GM12874 (cell line): Measurements from ENCODE around the gene DEFB114.

Experiments used
- CTCF ChIP-seq: IDR thresholded peaks from 2 replicates; pipeline ENCODE4 v1.5.1; 2011; ENCODE audit warnings: low read depth, mild to moderate bottlenecking, control low read depth, low read length, moderate library complexity; ENCODE audit not compliant: insufficient read depth

DEFB114 gene

DNA sequence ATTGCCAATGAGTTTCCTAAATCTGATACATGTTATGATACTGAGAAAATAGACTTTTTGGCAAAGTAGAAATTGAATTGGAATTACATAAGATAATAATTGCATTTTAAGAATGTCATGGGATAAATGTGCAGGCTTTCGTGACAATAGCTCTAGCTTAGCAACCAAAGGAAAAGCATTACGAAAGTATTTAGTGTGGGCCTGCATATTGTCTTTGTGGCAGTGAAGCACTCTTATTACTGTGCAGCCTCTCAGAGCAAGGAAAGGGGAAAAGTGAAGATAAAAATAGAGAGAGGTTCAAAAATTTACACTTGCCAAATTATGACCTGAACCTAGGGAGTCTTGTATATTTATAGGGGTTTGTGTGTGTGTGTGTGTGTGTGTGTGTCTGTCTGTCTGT, 18.1 kb upstream of the DEFB114 start:
- TF ChIP-seq CTCF: no peak

GRCh38 chr6:49980898-49981297, 16.9 kb upstream of the DEFB114 start:
- TF ChIP-seq CTCF: no peak

GRCh38 chr6:49979584-49979983, 15.6 kb upstream of the DEFB114 start:
- no peak for TF ChIP-seq CTCF

DNA sequence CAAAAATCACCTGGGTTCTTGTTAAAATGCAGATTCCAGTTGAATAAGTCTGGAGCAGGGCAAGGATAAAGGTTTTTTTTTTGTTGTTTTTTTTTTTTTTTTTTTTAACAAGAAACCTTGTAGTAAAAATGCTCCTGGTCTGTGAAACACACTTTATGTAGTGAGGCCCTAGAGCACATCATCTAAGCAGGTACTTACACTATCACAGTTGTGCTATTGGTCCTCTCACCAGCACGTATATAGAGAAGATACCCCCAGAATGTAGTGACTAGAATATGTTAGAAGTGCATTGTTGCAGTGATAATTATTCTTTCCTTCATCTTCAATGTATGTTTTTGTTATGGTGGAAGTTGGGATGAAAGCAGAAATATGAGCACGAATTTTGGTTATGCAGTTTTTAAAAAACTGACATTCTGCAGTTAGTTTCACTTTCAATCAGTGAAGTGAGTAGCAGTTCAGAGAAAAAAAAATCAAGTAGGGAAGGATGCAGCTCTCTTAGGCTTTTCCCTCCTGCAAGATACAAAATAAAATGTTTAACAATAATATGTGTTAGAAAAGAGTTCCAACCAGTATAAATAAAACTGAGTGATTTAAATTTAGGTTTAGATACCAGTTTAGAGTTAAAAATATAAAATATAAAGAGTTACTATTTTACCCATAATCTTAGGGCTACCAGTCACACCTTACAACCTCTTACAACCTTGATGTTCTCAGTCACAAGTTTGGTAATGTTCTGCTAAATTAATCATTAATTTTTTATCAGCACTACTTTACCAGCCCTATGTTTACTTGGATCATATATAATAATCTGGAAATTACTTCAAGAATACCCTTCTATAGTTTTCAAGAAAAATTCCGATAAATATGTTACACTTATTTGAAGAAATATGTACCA, 14.6 kb upstream of the DEFB114 start:
- no peak for TF ChIP-seq CTCF

DNA sequence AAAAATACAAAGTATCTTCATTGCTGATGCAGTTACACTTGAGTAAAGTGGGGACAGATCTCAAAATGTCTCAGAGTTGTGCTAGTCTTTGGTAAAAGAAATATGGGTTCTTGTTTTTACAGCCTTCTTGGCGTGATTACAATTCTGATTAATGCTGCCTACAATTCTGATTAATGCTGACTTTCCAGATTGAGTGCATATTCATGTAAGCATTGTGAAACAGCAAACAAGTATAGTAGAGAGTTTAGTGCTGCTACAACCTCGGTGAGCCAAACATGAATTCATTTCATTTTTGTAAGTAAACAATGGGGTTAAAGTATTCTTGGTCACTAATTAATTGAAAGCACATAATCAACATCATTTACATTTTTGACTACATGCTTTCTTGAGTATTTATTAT, 5.6 kb upstream of the DEFB114 start, which contains the start of gene DEFB113:
TSS of gene DEFB113 (minus strand) at position 21 of the 400 bp plus-strand sequence. CDS start at position 21, 0 bp downstream.
- TF ChIP-seq CTCF: no peak

- no peak for TF ChIP-seq CTCF
Measured at GRCh38 chr6:49966823-49967222, 2.9 kb upstream of the DEFB114 start.

- no peak for TF ChIP-seq CTCF
Measured at GRCh38 chr6:49966334-49966733, 2.4 kb upstream of the DEFB114 start.
